Motor neuron (in vitro differentiated cells): ENCODE measurements around the gene SLC26A6. TPM values are rescaled to one million over a fixed set of nuclear protein-coding genes. Genes with fewer than 3 reads are reported as not detected.

Experiments used
- ATAC-seq, 8 experiments: fragments of 200-7000 bp; cut with Tn5 transposase; replicated peaks in 6 of 8; 2 replicates each; pipeline ENCODE4 v1.8.0; 2021; ENCODE audit warnings: mild to moderate bottlenecking in 8 of 8, moderate library complexity in 8 of 8
- H3K27ac ChIP-seq, 2 donors: fragments of 250-450 bp; sonication (Bioruptor Pico); 2 replicates each; pipeline ENCODE4 v1.9.0; 2021; ENCODE audit warnings: antibody characterized with exemption in 2 of 2, mild to moderate bottlenecking in 2 of 2, moderate library complexity in 1 of 2
- H3K4me1 ChIP-seq, 2 donors: fragments of 250-450 bp; sonication (Bioruptor Pico); replicated peaks in 1 of 2; 2 replicates each; pipeline ENCODE4 v1.6.1; 2021; ENCODE audit warnings: antibody characterized with exemption in 2 of 2, mild to moderate bottlenecking in 2 of 2, moderate library complexity in 1 of 2
- H3K4me3 ChIP-seq, 5 donors: fragments of 250-450 bp; sonication (Bioruptor Pico); 2 replicates each; pipeline ENCODE4 v1.9.0; 2021; ENCODE audit warnings: antibody characterized with exemption in 5 of 5, mild to moderate bottlenecking in 5 of 5, moderate library complexity in 4 of 5
- WGBS, 10 experiments: fragments of 450-650 bp; shearing (Covaris generic); methylation state at CpG; one replicate each; pipeline ENCODE4 v1.0.0; 2022; 5-methylcytosine and 5-hydroxymethylcytosine counted together
- in situ Hi-C, 9 experiments: fragments of 400-800 bp; cut with MboI; loops; one replicate each; pipeline ENCODE4 v1.15.0; 2021; ENCODE audit warnings: low sequenced_read_pairs in 9 of 9, low pct_unique_long_range_greater_than_20kb in 2 of 9; ENCODE audit not compliant: unreplicated experiment in 9 of 9
- total RNA-seq, 8 experiments: library from RNA; unstranded; fragments of 300-600 nt; gene quantifications; 2 replicates each; pipeline versions ENCODE4 v1.2.3 to v1.2.4, GENCODE V29; 2022

SLC26A6 gene
- total RNA-seq, 8 experiments from 2014 or later = 7.1 to 27.0 (median 10.1) TPM

- H3K4me1 ChIP-seq = peaks cover 20 to 22% of the 10 kb centered on the region in 2 donors
- peak overlapping the region; percentile 24 to 43 (median 31) for H3K4me3 ChIP-seq
- peak overlapping the region in 1 of 2 donors; percentile 83 for H3K27ac ChIP-seq
- WGBS, 10 experiments = no CpG with 5 or more reads among the region's 30 CpGs
- in situ Hi-C loops = no loop called here
- peak in 1 of 8 experiments; percentile 1 for ATAC-seq
Observed at GRCh38 chr3:48655606-48656005, 20.3 kb upstream of the SLC26A6 start.

GRCh38 chr3:48655063-48655462 lies 19.8 kb upstream of the SLC26A6 start:
- H3K4me3 ChIP-seq = no peak overlapping the region
- WGBS, 10 experiments = 80 to 100% (median 90%) methylated on average over 1 to 2 of the region's 12 CpGs; no CpG with 5 or more reads in 6 of the 10 experiments
- peaks cover 20 to 22% of the 10 kb centered on the region in 2 donors for H3K4me1 ChIP-seq
- in situ Hi-C loops = no loop called here
- ATAC-seq = no peak
- no peak overlapping the region for H3K27ac ChIP-seq

GRCh38 chr3:48652923-48653715 lies 17.9 kb upstream of the SLC26A6 start:
- Histone ChIP-seq H3K27ac (no peak overlapping the region), H3K4me3 (no peak overlapping the region), H3K4me1 (peaks cover 17 to 19% of the 10 kb centered on the region in 2 donors)
- in situ Hi-C loops = no loop called here
- no peak for ATAC-seq
- 88 to 100% (median 97%) methylated on average over 1 to 8 of the region's 15 CpGs; no CpG with 5 or more reads in 4 of the 10 experiments for WGBS, 10 experiments

- Histone ChIP-seq H3K4me1 (peaks cover 8 to 11% of the 10 kb centered on the region in 2 donors), H3K4me3 (no peak overlapping the region), H3K27ac (no peak overlapping the region)
- ATAC-seq = peak in 1 of 8 experiments; percentile 6
- in situ Hi-C loops = no loop called here
- WGBS, 10 experiments = 30 to 100% (median 50%) methylated on average over 1 to 6 of the region's 11 CpGs; no CpG with 5 or more reads in 6 of the 10 experiments
Observed at GRCh38 chr3:48651771-48652170, 16.5 kb upstream of the SLC26A6 start.

- WGBS, 10 experiments = 71 to 94% (median 86%) methylated on average over 3 to 11 of the region's 12 CpGs; no CpG with 5 or more reads in 6 of the 10 experiments
- no peak for ATAC-seq
- Histone ChIP-seq H3K4me3 (no peak overlapping the region), H3K4me1 (peaks cover 3 to 5% of the 10 kb centered on the region in 2 donors), H3K27ac (no peak overlapping the region)
- in situ Hi-C loops = no loop called here
Observed at GRCh38 chr3:48650723-48651122, 15.5 kb upstream of the SLC26A6 start.

- H3K27ac ChIP-seq = no peak overlapping the region
- WGBS, 10 experiments = 70 to 100% (median 85%) methylated on average over 1 to 2 of the region's 15 CpGs; no CpG with 5 or more reads in 6 of the 10 experiments
- H3K4me3 ChIP-seq = no peak overlapping the region
- no peak for ATAC-seq
- H3K4me1 ChIP-seq = no peaks in the 10 kb centered on the region
- in situ Hi-C loops = no loop called here
Observed at GRCh38 chr3:48648188-48648850, 13.1 kb upstream of the SLC26A6 start.

GRCh38 chr3:48647714-48648113 lies 12.5 kb upstream of the SLC26A6 start:
- no peak for ATAC-seq
- WGBS, 10 experiments = 92% methylated on average over 2 of the region's 9 CpGs; no CpG with 5 or more reads in 9 of the 10 experiments
- Histone ChIP-seq H3K4me3 (no peak overlapping the region), H3K4me1 (no peaks in the 10 kb centered on the region), H3K27ac (no peak overlapping the region)
- in situ Hi-C loops = no loop called here

GRCh38 chr3:48644898-48645760 lies 9.9 kb upstream of the SLC26A6 start:
- 48 to 92% (median 80%) methylated on average over 1 to 9 of the region's 22 CpGs; no CpG with 5 or more reads in 7 of the 10 experiments for WGBS, 10 experiments
- H3K4me3 ChIP-seq = no peak overlapping the region
- H3K4me1 ChIP-seq = no peaks in the 10 kb centered on the region
- in situ Hi-C loops = no loop called here
- no peak overlapping the region for H3K27ac ChIP-seq
- no peak for ATAC-seq

GRCh38 chr3:48642605-48643004 lies 7.3 kb upstream of the SLC26A6 start:
- ATAC-seq = peak in 1 of 8 experiments; percentile 23
- Histone ChIP-seq H3K4me1 (no peaks in the 10 kb centered on the region), H3K27ac (no peak overlapping the region), H3K4me3 (no peak overlapping the region)
- WGBS, 10 experiments = 83 to 100% (median 95%) methylated on average over 2 to 5 of the region's 12 CpGs; no CpG with 5 or more reads in 6 of the 10 experiments
- in situ Hi-C loops = no loop called here

GRCh38 chr3:48641396-48641795 lies 6.1 kb upstream of the SLC26A6 start:
- H3K4me3 ChIP-seq = no peak overlapping the region
- WGBS, 10 experiments = 47 to 100% (median 96%) methylated on average over 1 to 2 of the region's 3 CpGs; no CpG with 5 or more reads in 6 of the 10 experiments
- H3K4me1 ChIP-seq = peaks cover 2% of the 10 kb centered on the region in 2 donors
- no peak for ATAC-seq
- H3K27ac ChIP-seq = no peak overlapping the region
- in situ Hi-C loops = no loop called here

GRCh38 chr3:48639944-48640606 lies 4.8 kb upstream of the SLC26A6 start:
- no peak for ATAC-seq
- H3K4me1 ChIP-seq = peaks cover 5 to 10% of the 10 kb centered on the region in 2 donors
- no peak overlapping the region for H3K27ac ChIP-seq
- 77 to 80% methylated on average over 3 of the region's 38 CpGs; no CpG with 5 or more reads in 8 of the 10 experiments for WGBS, 10 experiments
- in situ Hi-C loops = no loop called here
- no peak overlapping the region for H3K4me3 ChIP-seq

- Histone ChIP-seq H3K27ac (no peak overlapping the region), H3K4me3 (no peak overlapping the region), H3K4me1 (peaks cover 10 to 15% of the 10 kb centered on the region in 2 donors)
- no peak for ATAC-seq
- in situ Hi-C loops = no loop called here
- WGBS, 10 experiments = 43 to 87% (median 84%) methylated on average over 1 to 3 of the region's 6 CpGs; no CpG with 5 or more reads in 4 of the 10 experiments
Observed at GRCh38 chr3:48637305-48637704, 2.0 kb upstream of the SLC26A6 start.
